ENCODE results near the gene SLC22A23.

Gene SLC22A23

GRCh38 chr6:3324262-3324942 is 132.4 kb downstream of the SLC22A23 start:
- H3K27me3 ChIP-seq (ENCODE audit: insufficient read depth, low read length): no peaks in the 10 kb centered on the region
- 83% methylated on average over 11 of the region's 12 CpGs for WGBS
- H3K36me3 ChIP-seq (ENCODE audit: insufficient read depth, low read length): no peaks in the 10 kb centered on the region; the same call in 1 of the 2 replicates
- H3K9ac ChIP-seq (ENCODE audit: low read depth, low read length): no peak overlapping the region
- no peak overlapping the region for H3K27ac ChIP-seq (ENCODE audit: low read depth, low read length)
- H3K9me3 ChIP-seq (ENCODE audit: insufficient read depth, low read depth, low read length): no peaks in the 10 kb centered on the region
- no peak overlapping the region for H3K4me3 ChIP-seq (ENCODE audit: low read length)
- H3K4me1 ChIP-seq (ENCODE audit: insufficient read depth, low read length): peaks cover 6% of the 10 kb centered on the region

GRCh38 chr6:3323696-3324261 is 133.1 kb downstream of the SLC22A23 start:
- no peaks in the 10 kb centered on the region for H3K9me3 ChIP-seq (ENCODE audit: insufficient read depth, low read depth, low read length)
- H3K4me1 ChIP-seq (ENCODE audit: insufficient read depth, low read length): peaks cover 6% of the 10 kb centered on the region
- no peaks in the 10 kb centered on the region for H3K27me3 ChIP-seq (ENCODE audit: insufficient read depth, low read length)
- H3K4me3 ChIP-seq (ENCODE audit: low read length): no peak overlapping the region
- H3K9ac ChIP-seq (ENCODE audit: low read depth, low read length): no peak overlapping the region
- no peak overlapping the region for H3K27ac ChIP-seq (ENCODE audit: low read depth, low read length)
- no peaks in the 10 kb centered on the region; the same call in 1 of the 2 replicates for H3K36me3 ChIP-seq (ENCODE audit: insufficient read depth, low read length)
- 97% methylated on average over 21 of the region's 21 CpGs for WGBS

GRCh38 chr6:3323148-3323547 is 133.7 kb downstream of the SLC22A23 start:
- no peaks in the 10 kb centered on the region; the same call in 1 of the 2 replicates for H3K36me3 ChIP-seq (ENCODE audit: insufficient read depth, low read length)
- WGBS: 84% methylated on average over 2 of the region's 3 CpGs

GRCh38 chr6:3322366-3322890 is 134.4 kb downstream of the SLC22A23 start:
- H3K27ac ChIP-seq (ENCODE audit: low read depth, low read length): no peak overlapping the region
- peaks cover 6% of the 10 kb centered on the region for H3K4me1 ChIP-seq (ENCODE audit: insufficient read depth, low read length)
- H3K27me3 ChIP-seq (ENCODE audit: insufficient read depth, low read length): no peaks in the 10 kb centered on the region
- H3K9ac ChIP-seq (ENCODE audit: low read depth, low read length): no peak overlapping the region
- 95% methylated on average over 14 of the region's 14 CpGs for WGBS
- H3K4me3 ChIP-seq (ENCODE audit: low read length): no peak overlapping the region
- no peaks in the 10 kb centered on the region; the same call in 1 of the 2 replicates for H3K36me3 ChIP-seq (ENCODE audit: insufficient read depth, low read length)
- no peaks in the 10 kb centered on the region for H3K9me3 ChIP-seq (ENCODE audit: insufficient read depth, low read depth, low read length)

More at GRCh38 chr6:3323148-3323547, 133.7 kb downstream of the SLC22A23 start:
- H3K9me3 ChIP-seq (ENCODE audit: insufficient read depth, low read depth, low read length): no peaks in the 10 kb centered on the region
- H3K4me1 ChIP-seq (ENCODE audit: insufficient read depth, low read length): peaks cover 6% of the 10 kb centered on the region
- no peak overlapping the region for H3K9ac ChIP-seq (ENCODE audit: low read depth, low read length)
- H3K4me3 ChIP-seq (ENCODE audit: low read length): no peak overlapping the region
- no peak overlapping the region for H3K27ac ChIP-seq (ENCODE audit: low read depth, low read length)
- H3K27me3 ChIP-seq (ENCODE audit: insufficient read depth, low read length): no peaks in the 10 kb centered on the region

- 95% methylated on average over 8 of the region's 8 CpGs for WGBS
- no peak overlapping the region for H3K27ac ChIP-seq (ENCODE audit: low read depth, low read length)
- H3K4me3 ChIP-seq (ENCODE audit: low read length): no peak overlapping the region
- peaks cover 6% of the 10 kb centered on the region for H3K4me1 ChIP-seq (ENCODE audit: insufficient read depth, low read length)
- H3K9me3 ChIP-seq (ENCODE audit: insufficient read depth, low read depth, low read length): no peaks in the 10 kb centered on the region
- no peak overlapping the region for H3K9ac ChIP-seq (ENCODE audit: low read depth, low read length)
- no peaks in the 10 kb centered on the region; the same call in 1 of the 2 replicates for H3K36me3 ChIP-seq (ENCODE audit: insufficient read depth, low read length)
- no peaks in the 10 kb centered on the region for H3K27me3 ChIP-seq (ENCODE audit: insufficient read depth, low read length)
These were observed 135.0 kb downstream of the SLC22A23 start for GRCh38 chr6:3321875-3322274.

GRCh38 chr6:3321042-3321441 is 135.8 kb downstream of the SLC22A23 start:
- Histone ChIP-seq H3K9ac (ENCODE audit: low read depth, low read length) (no peak overlapping the region), H3K4me1 (ENCODE audit: insufficient read depth, low read length) (no peaks in the 10 kb centered on the region), H3K27me3 (ENCODE audit: insufficient read depth, low read length) (no peaks in the 10 kb centered on the region), H3K36me3 (ENCODE audit: insufficient read depth, low read length) (no peaks in the 10 kb centered on the region; the same call in 1 of the 2 replicates), H3K9me3 (ENCODE audit: insufficient read depth, low read depth, low read length) (no peaks in the 10 kb centered on the region), H3K4me3 (ENCODE audit: low read length) (no peak overlapping the region), H3K27ac (ENCODE audit: low read depth, low read length) (no peak overlapping the region)
- WGBS: 96% methylated on average over 10 of the region's 11 CpGs

GRCh38 chr6:3320238-3320811 is 136.5 kb downstream of the SLC22A23 start:
- H3K9me3 ChIP-seq (ENCODE audit: insufficient read depth, low read depth, low read length): no peaks in the 10 kb centered on the region
- no peak overlapping the region for H3K4me3 ChIP-seq (ENCODE audit: low read length)
- H3K27ac ChIP-seq (ENCODE audit: low read depth, low read length): no peak overlapping the region
- H3K36me3 ChIP-seq (ENCODE audit: insufficient read depth, low read length): no peaks in the 10 kb centered on the region; the same call in 1 of the 2 replicates
- H3K4me1 ChIP-seq (ENCODE audit: insufficient read depth, low read length): no peaks in the 10 kb centered on the region
- WGBS: 94% methylated on average over 6 of the region's 7 CpGs
- no peak overlapping the region for H3K9ac ChIP-seq (ENCODE audit: low read depth, low read length)
- H3K27me3 ChIP-seq (ENCODE audit: insufficient read depth, low read length): no peaks in the 10 kb centered on the region

GRCh38 chr6:3319610-3320200 is 137.1 kb downstream of the SLC22A23 start:
- H3K27ac ChIP-seq (ENCODE audit: low read depth, low read length): no peak overlapping the region
- no peaks in the 10 kb centered on the region for H3K27me3 ChIP-seq (ENCODE audit: insufficient read depth, low read length)
- no peaks in the 10 kb centered on the region; the same call in 1 of the 2 replicates for H3K36me3 ChIP-seq (ENCODE audit: insufficient read depth, low read length)
- H3K9ac ChIP-seq (ENCODE audit: low read depth, low read length): no peak overlapping the region
- 74% methylated on average over 9 of the region's 10 CpGs for WGBS
- no peak overlapping the region for H3K4me3 ChIP-seq (ENCODE audit: low read length)
- H3K9me3 ChIP-seq (ENCODE audit: insufficient read depth, low read depth, low read length): no peaks in the 10 kb centered on the region
- no peaks in the 10 kb centered on the region for H3K4me1 ChIP-seq (ENCODE audit: insufficient read depth, low read length)

GRCh38 chr6:3318821-3319540 is 137.9 kb downstream of the SLC22A23 start:
- H3K4me1 ChIP-seq (ENCODE audit: insufficient read depth, low read length): no peaks in the 10 kb centered on the region
- no peaks in the 10 kb centered on the region for H3K27me3 ChIP-seq (ENCODE audit: insufficient read depth, low read length)
- no peaks in the 10 kb centered on the region for H3K9me3 ChIP-seq (ENCODE audit: insufficient read depth, low read depth, low read length)
- no peak overlapping the region for H3K27ac ChIP-seq (ENCODE audit: low read depth, low read length)
- H3K9ac ChIP-seq (ENCODE audit: low read depth, low read length): no peak overlapping the region
- WGBS: 96% methylated on average over 13 of the region's 13 CpGs
- no peak overlapping the region for H3K4me3 ChIP-seq (ENCODE audit: low read length)
- no peaks in the 10 kb centered on the region; the same call in 1 of the 2 replicates for H3K36me3 ChIP-seq (ENCODE audit: insufficient read depth, low read length)

- no peaks in the 10 kb centered on the region for H3K9me3 ChIP-seq (ENCODE audit: insufficient read depth, low read depth, low read length)
- no peak overlapping the region for H3K27ac ChIP-seq (ENCODE audit: low read depth, low read length)
- no peaks in the 10 kb centered on the region for H3K4me1 ChIP-seq (ENCODE audit: insufficient read depth, low read length)
- no peak overlapping the region for H3K9ac ChIP-seq (ENCODE audit: low read depth, low read length)
- no peak overlapping the region for H3K4me3 ChIP-seq (ENCODE audit: low read length)
- H3K27me3 ChIP-seq (ENCODE audit: insufficient read depth, low read length): no peaks in the 10 kb centered on the region
- H3K36me3 ChIP-seq (ENCODE audit: insufficient read depth, low read length): no peaks in the 10 kb centered on the region; the same call in 1 of the 2 replicates
- WGBS: 92% methylated on average over 10 of the region's 10 CpGs
These were observed 138.6 kb downstream of the SLC22A23 start for GRCh38 chr6:3318226-3318625.
